ENCODE data around the gene SLA2. TPM values are rescaled to one million over a fixed set of nuclear protein-coding genes. Genes with fewer than 3 reads are reported as not detected.

The SLA2 gene
- total and polyA plus RNA-seq, 2 experiments from 2014 or later, result not detected

DNA sequence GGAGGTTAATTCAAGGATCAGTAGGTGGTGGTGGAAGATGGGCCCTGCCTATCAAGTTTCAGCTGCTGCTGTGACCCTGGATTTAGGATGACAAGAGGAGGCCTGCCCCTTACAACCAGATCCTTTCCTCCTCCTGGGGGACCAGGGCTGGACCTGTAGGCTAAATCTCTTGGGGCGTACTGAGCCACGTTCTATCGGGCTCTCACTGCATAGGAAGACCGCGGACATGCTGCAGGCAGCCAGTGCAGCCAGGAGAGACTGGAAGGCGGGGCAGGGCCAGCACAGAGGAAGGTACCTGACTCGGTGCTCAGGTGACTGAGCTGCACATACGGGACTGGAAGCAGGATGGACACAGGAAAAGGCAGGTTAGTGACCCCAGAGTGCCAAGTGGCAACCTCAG, 8.5 kb upstream of the SLA2 start:
- no peaks in the 10 kb centered on the region for H3K79me2 ChIP-seq (ENCODE audit: insufficient read depth)
- TF ChIP-seq EZH2 (IDR thresholded peaks at IDR 0.05; ENCODE audit: insufficient read depth, poor library complexity, severe bottlenecking) (no peak), EZH2phosphoT487 (IDR thresholded peaks at IDR 0.05; ENCODE audit: insufficient read depth, low read depth) (no peak)
- no peaks in the 10 kb centered on the region for H3K36me3 ChIP-seq (ENCODE audit: low read depth)
- H3K27me3 ChIP-seq (replicated peaks; ENCODE audit: insufficient read depth), result no peaks in the 10 kb centered on the region
- H3K9ac ChIP-seq, result no peak overlapping the region
- no peaks in the 10 kb centered on the region for H3K9me3 ChIP-seq (ENCODE audit: low read depth)
- no peaks in the 10 kb centered on the region for H3K4me1 ChIP-seq (ENCODE audit: insufficient read depth)
- no peaks in the 10 kb centered on the region for H4K20me1 ChIP-seq (ENCODE audit: insufficient read depth)
- H3K4me3 ChIP-seq, result no peak overlapping the region
- in situ Hi-C loops (cut with MboI), result no loop called here
- 96 to 97% methylated on average over 7 to 8 of the region's 8 CpGs for WGBS, 2 experiments (ENCODE audit: low coverage in 1 of 2, low lambda C conversion rate in 2 of 2, missing lambda C conversion rate in 2 of 2)
- H3F3A ChIP-seq (ENCODE audit: insufficient read depth), result no peaks in the 10 kb centered on the region
- H3K27ac ChIP-seq, result no peak overlapping the region
- no peak overlapping the region for H3K4me2 ChIP-seq (ENCODE audit: unreplicated experiment)
- no peak for DNase-seq
- no peaks in the 10 kb centered on the region for H3K9me2 ChIP-seq (ENCODE audit: insufficient read depth)
- no peak overlapping the region for H2AFZ ChIP-seq

GRCh38 chr20:36653456-36653855, 7.5 kb upstream of the SLA2 start:
- Histone ChIP-seq H3K4me1 (ENCODE audit: insufficient read depth) (no peaks in the 10 kb centered on the region), H3K4me3 (no peak overlapping the region), H3K36me3 (ENCODE audit: low read depth) (no peaks in the 10 kb centered on the region), H3K79me2 (ENCODE audit: insufficient read depth) (no peaks in the 10 kb centered on the region), H3K27ac (no peak overlapping the region), H3K27me3 (replicated peaks; ENCODE audit: insufficient read depth) (no peaks in the 10 kb centered on the region), H3F3A (ENCODE audit: insufficient read depth) (no peaks in the 10 kb centered on the region), H3K9me2 (ENCODE audit: insufficient read depth) (no peaks in the 10 kb centered on the region), H2AFZ (no peak overlapping the region), H3K4me2 (ENCODE audit: unreplicated experiment) (no peak overlapping the region), H4K20me1 (ENCODE audit: insufficient read depth) (no peaks in the 10 kb centered on the region), H3K9ac (no peak overlapping the region), H3K9me3 (ENCODE audit: low read depth) (no peaks in the 10 kb centered on the region)
- 88 to 93% methylated on average over 9 of the region's 9 CpGs for WGBS, 2 experiments (ENCODE audit: low coverage in 1 of 2, low lambda C conversion rate in 2 of 2, missing lambda C conversion rate in 2 of 2)
- no peak for TF ChIP-seq EZH2phosphoT487 (IDR thresholded peaks at IDR 0.05; ENCODE audit: insufficient read depth, low read depth)
- no peak for TF ChIP-seq EZH2 (IDR thresholded peaks at IDR 0.05; ENCODE audit: insufficient read depth, poor library complexity, severe bottlenecking)
- in situ Hi-C loops (cut with MboI), result no loop called here
- no peak for DNase-seq

DNA sequence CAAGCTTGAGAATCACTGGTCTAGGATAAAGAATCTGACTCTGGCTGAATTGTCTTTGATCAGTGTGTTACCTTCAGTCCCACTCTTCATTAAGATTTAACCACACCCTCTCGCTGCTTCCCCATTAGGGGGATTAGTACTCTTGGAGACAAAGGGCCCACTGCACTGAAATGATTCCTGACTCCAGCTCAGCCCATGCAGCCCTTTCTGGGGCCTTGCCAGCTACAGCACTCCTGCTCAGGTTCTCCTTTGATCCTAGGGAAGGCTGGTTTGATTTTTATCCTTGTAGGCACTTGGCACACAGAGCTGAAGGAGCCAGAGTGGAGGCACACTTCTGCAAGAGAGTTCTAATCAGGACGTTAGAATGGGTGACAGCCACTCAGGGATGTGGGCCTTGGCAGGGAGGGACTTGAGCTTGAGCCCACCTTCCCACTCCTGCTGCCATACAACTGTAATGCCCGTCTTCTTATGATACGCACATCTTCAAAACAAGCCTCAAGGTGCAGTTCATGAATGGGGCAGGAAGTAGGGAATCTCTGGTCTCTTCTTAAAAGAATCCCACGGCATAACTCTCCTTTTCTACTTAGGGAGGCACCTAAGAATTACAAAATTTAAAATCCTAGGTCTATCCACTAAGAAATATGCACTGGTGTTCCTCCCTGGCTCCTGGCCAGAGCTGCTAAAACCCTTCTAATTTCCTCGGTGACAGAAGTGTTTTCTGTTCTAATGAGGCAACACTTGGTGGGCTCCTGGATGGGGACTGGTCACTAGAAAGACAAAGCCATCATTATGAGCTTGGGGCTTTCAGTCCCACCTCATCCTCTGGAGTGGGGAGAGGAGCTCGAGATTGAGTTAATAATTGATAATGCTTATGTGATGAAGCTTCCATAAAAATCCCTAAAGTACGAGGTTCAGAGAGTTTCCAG, 1.5 kb upstream of the SLA2 start:
- H3K9ac ChIP-seq, result no peak overlapping the region
- H2AFZ ChIP-seq, result no peak overlapping the region
- in situ Hi-C loops (cut with MboI), result no loop called here
- WGBS, 2 experiments (ENCODE audit: low coverage in 1 of 2, low lambda C conversion rate in 2 of 2, missing lambda C conversion rate in 2 of 2), result 52 to 55% methylated on average over 8 of the region's 8 CpGs
- no peaks in the 10 kb centered on the region for H4K20me1 ChIP-seq (ENCODE audit: insufficient read depth)
- no peak for DNase-seq
- no peaks in the 10 kb centered on the region for H3K36me3 ChIP-seq (ENCODE audit: low read depth)
- no peaks in the 10 kb centered on the region for H3K27me3 ChIP-seq (replicated peaks; ENCODE audit: insufficient read depth)
- no peaks in the 10 kb centered on the region for H3K9me3 ChIP-seq (ENCODE audit: low read depth)
- no peaks in the 10 kb centered on the region for H3K79me2 ChIP-seq (ENCODE audit: insufficient read depth)
- TF ChIP-seq EZH2 (IDR thresholded peaks at IDR 0.05; ENCODE audit: insufficient read depth, poor library complexity, severe bottlenecking) (no peak), EZH2phosphoT487 (IDR thresholded peaks at IDR 0.05; ENCODE audit: insufficient read depth, low read depth) (no peak)
- H3F3A ChIP-seq (ENCODE audit: insufficient read depth), result no peaks in the 10 kb centered on the region
- H3K4me3 ChIP-seq, result no peak overlapping the region
- no peak overlapping the region for H3K27ac ChIP-seq
- no peak overlapping the region for H3K4me2 ChIP-seq (ENCODE audit: unreplicated experiment)
- H3K9me2 ChIP-seq (ENCODE audit: insufficient read depth), result no peaks in the 10 kb centered on the region
- no peaks in the 10 kb centered on the region for H3K4me1 ChIP-seq (ENCODE audit: insufficient read depth)

DNA sequence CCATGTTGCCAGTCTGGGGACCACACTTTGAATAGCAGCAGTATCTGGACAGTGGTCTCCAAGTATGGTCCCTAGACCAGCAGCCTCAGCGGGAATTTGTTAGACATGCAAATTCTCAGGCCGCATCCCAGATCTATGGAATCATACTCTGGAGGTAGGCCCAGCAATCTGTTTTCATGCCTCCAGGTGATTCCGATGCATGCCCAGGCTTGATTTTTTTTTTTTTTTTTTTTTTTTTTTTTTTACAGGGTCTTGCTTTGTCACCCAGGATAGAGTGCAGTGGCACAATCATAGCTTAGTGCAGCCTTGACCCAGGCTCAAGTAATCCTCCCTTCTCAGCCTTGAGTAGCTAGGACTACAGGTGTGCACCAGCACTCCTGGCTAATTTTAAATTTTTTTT, 682 bp upstream of the SLA2 start:
- TF ChIP-seq EZH2 (IDR thresholded peaks at IDR 0.05; ENCODE audit: insufficient read depth, poor library complexity, severe bottlenecking) (no peak), EZH2phosphoT487 (IDR thresholded peaks at IDR 0.05; ENCODE audit: insufficient read depth, low read depth) (no peak)
- no peak for DNase-seq
- 84 to 89% methylated on average over 3 of the region's 3 CpGs for WGBS, 2 experiments (ENCODE audit: low coverage in 1 of 2, low lambda C conversion rate in 2 of 2, missing lambda C conversion rate in 2 of 2)
- Histone ChIP-seq H3K79me2 (ENCODE audit: insufficient read depth) (no peaks in the 10 kb centered on the region), H3K4me3 (no peak overlapping the region), H3K9me2 (ENCODE audit: insufficient read depth) (no peaks in the 10 kb centered on the region), H3K36me3 (ENCODE audit: low read depth) (no peaks in the 10 kb centered on the region), H3K9ac (no peak overlapping the region), H3K27ac (no peak overlapping the region), H4K20me1 (ENCODE audit: insufficient read depth) (no peaks in the 10 kb centered on the region), H3K4me2 (ENCODE audit: unreplicated experiment) (no peak overlapping the region), H3F3A (ENCODE audit: insufficient read depth) (no peaks in the 10 kb centered on the region), H3K4me1 (ENCODE audit: insufficient read depth) (no peaks in the 10 kb centered on the region), H3K27me3 (replicated peaks; ENCODE audit: insufficient read depth) (no peaks in the 10 kb centered on the region), H2AFZ (no peak overlapping the region), H3K9me3 (ENCODE audit: low read depth) (no peaks in the 10 kb centered on the region)
- in situ Hi-C loops (cut with MboI), result no loop called here

Measured in GM23248 (cell line).